Keratinocyte (primary cell): ENCODE measurements around the gene THBS2. TPM values are rescaled to one million over a fixed set of nuclear protein-coding genes. Genes with fewer than 3 reads are reported as not detected.
A peak's percentile ranks its signal among the peaks of the same experiment; 100 is the strongest.

ENCODE experiments used
- DNase-seq: peaks from one replicate; pipeline ENCODE4 v3.0.0-alpha.2; 2011; ENCODE audit warnings: low read depth, missing footprints, low spot score
- FAIRE-seq: peaks from 2 replicates; lab custom pipeline; 2011; peaks lifted over from hg19 to GRCh38; lab: Jason Lieb, UNC
- H2AFZ ChIP-seq: 2 replicates; pipeline ENCODE4 v1.6.0; 2012; ENCODE audit warnings: low read length, control low read depth, inconsistent platforms; ENCODE audit not compliant: control insufficient read depth
- H3K27ac ChIP-seq: 2 replicates; pipeline ENCODE4 v1.5.1; 2011; ENCODE audit warnings: low read length; ENCODE audit not compliant: control insufficient read depth, insufficient read depth
- H3K27me3 ChIP-seq: 3 replicates; pipeline ENCODE4 v1.6.0; 2011; ENCODE audit warnings: low read length; ENCODE audit not compliant: control insufficient read depth, insufficient read depth; ENCODE audit errors: extremely low read depth
- H3K36me3 ChIP-seq, 2 experiments: 2 replicates in 1 of 2; 3 replicates in 1 of 2; pipeline ENCODE4 v1.5.1; 2011; ENCODE audit warnings: low read length in 2 of 2, mild to moderate bottlenecking in 1 of 2; ENCODE audit not compliant: control insufficient read depth in 2 of 2, insufficient read depth in 2 of 2; ENCODE audit errors: extremely low read depth in 1 of 2
- H3K4me1 ChIP-seq: 3 replicates; pipeline ENCODE4 v1.5.1; 2011; ENCODE audit warnings: low read length; ENCODE audit not compliant: control insufficient read depth, insufficient read depth; ENCODE audit errors: extremely low read depth
- H3K4me2 ChIP-seq: 3 replicates; pipeline ENCODE4 v1.6.0; 2011; ENCODE audit warnings: low read depth, low read length; ENCODE audit not compliant: control insufficient read depth, insufficient read depth; ENCODE audit errors: extremely low read depth
- H3K4me3 ChIP-seq, 3 experiments: fragments of 200-600 bp in 1 of 3; sonication (generic) in 1 of 3; 2 replicates in 2 of 3; 3 replicates in 1 of 3; pipeline ENCODE4 v1.5.1; 2011 to 2016; ENCODE audit warnings: low read length in 3 of 3, mild to moderate bottlenecking in 3 of 3, control low read depth in 2 of 3, inconsistent platforms in 1 of 3, low read depth in 1 of 3, mixed read lengths in 1 of 3, mixed run types in 1 of 3, moderate library complexity in 1 of 3; ENCODE audit not compliant: control insufficient read depth in 2 of 3, insufficient read depth in 2 of 3; ENCODE audit errors: extremely low read depth in 1 of 3
- H3K79me2 ChIP-seq: 2 replicates; pipeline ENCODE4 v1.6.0; 2012; ENCODE audit warnings: low read length; ENCODE audit not compliant: control insufficient read depth, insufficient read depth
- H3K9ac ChIP-seq: 3 replicates; pipeline ENCODE4 v1.6.0; 2011; ENCODE audit warnings: low read length; ENCODE audit not compliant: control insufficient read depth, insufficient read depth; ENCODE audit errors: extremely low read depth
- H3K9me1 ChIP-seq: 3 replicates; pipeline ENCODE4 v1.6.0; 2011; ENCODE audit warnings: low read length; ENCODE audit not compliant: control insufficient read depth, insufficient read depth; ENCODE audit errors: extremely low read depth
- H3K9me3 ChIP-seq: 2 replicates; pipeline ENCODE4 v1.5.1; 2012; ENCODE audit warnings: low read depth, low read length; ENCODE audit not compliant: control insufficient read depth
- H4K20me1 ChIP-seq: 3 replicates; pipeline ENCODE4 v1.6.0; 2011; ENCODE audit warnings: low read length; ENCODE audit not compliant: control insufficient read depth, insufficient read depth; ENCODE audit errors: extremely low read depth
- CTCF ChIP-seq, 3 experiments: IDR thresholded peaks in 1 of 3; conservative IDR thresholded peaks in 1 of 3; optimal IDR thresholded peaks in 1 of 3; 2 replicates in 2 of 3; 3 replicates in 1 of 3; pipeline versions ENCODE3 to v1.5.1; 2011; ENCODE audit warnings: low read length in 3 of 3, mild to moderate bottlenecking in 3 of 3, moderate library complexity in 2 of 3, control low read depth in 1 of 3, inconsistent platforms in 1 of 3; ENCODE audit not compliant: insufficient read depth in 2 of 3; ENCODE audit errors: extremely low read depth in 1 of 3
- EZH2 ChIP-seq: IDR thresholded peaks from one replicate; pipeline ENCODE4 v1.6.1; 2012; ENCODE audit warnings: inconsistent platforms, mild to moderate bottlenecking, low read length, moderate library complexity
- dilution Hi-C: fragments of 300-500 bp; cut with MboI; formaldehyde crosslinking; loops from one replicate; pipeline ENCODE4 v1.7.0; 2020; ENCODE audit warnings: low sequenced_read_pairs; ENCODE audit not compliant: extremely low pct_ligation_motif_present
- polyA plus RNA-seq, 5 experiments: library from polyadenylated mRNA; depleted of rRNA in 3 of 5; stranded (reverse) in 3 of 5; stranded (forward) in 1 of 5; unstranded in 1 of 5; fragments of >200 nt; gene quantifications; 1 replicate in 1 of 5; 2 replicates in 3 of 5; 3 replicates in 1 of 5; pipeline versions ENCODE4 v1.2.1 to v1.2.3, GENCODE V29; 2011 to 2012; ENCODE audit warnings: missing spikeins in 2 of 5, low read depth in 1 of 5, low replicate concordance in 1 of 5

Gene THBS2
- polyA plus RNA-seq, 1 donor (not counting 4 experiments of a cell fraction or from before 2014, with no cell fraction given) = 533 TPM

DNA sequence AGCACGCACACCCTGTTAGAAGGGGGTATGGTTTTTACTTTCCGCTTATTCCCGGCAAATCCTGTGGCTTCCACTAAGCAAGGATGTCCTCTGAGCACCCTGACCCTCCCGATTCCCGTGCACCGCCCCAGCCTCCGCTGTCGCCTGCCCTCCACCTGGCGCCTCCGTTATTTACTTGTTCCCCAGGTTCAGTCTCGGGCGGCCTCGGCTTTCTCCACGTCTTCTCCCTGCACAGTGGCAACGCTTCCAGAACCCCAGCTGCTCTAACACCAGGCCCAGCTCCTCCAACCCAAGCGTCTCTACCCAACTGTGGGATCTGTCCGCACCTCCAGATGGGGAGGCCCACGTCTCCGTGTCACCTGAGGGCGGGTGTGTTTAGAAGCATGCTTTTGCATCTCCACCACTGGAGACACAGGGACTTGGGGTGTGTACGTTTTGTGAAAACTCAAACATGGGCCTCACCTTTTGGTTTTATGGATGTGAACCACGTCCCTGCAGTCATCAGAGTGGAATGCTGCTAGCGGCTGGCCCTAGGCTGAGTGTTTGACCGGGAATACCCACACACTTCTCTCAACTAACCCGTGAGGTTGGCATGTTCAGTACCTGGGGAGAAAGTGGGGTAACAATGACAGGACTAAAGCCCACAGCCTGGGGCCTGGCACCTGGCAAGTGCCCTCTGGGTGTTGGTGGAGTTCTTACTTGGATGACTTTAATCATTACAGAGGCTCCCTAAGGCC is 79.9 kb downstream of the THBS2 start:
- H3K9me1 ChIP-seq = no peaks in the 10 kb centered on the region
- no peaks in the 10 kb centered on the region for H3K79me2 ChIP-seq
- H3K4me2 ChIP-seq = peak overlapping the region; percentile 16
- H2AFZ ChIP-seq = peak overlapping the region; percentile 2
- no peaks in the 10 kb centered on the region for H3K9me3 ChIP-seq
- peak overlapping the region; percentile 22 for H3K27ac ChIP-seq
- FAIRE-seq (peak; percentile 92), DNase-seq (peak; percentile 50)
- TF ChIP-seq EZH2 = no peak
- no peaks in the 10 kb centered on the region for H3K36me3 ChIP-seq
- no peaks in the 10 kb centered on the region for H3K27me3 ChIP-seq
- dilution Hi-C loops = no loop called here
- H3K4me3 ChIP-seq = no peak overlapping the region
- peak overlapping the region; percentile 10 for H3K9ac ChIP-seq
- H4K20me1 ChIP-seq = no peaks in the 10 kb centered on the region
- peaks cover 33% of the 10 kb centered on the region for H3K4me1 ChIP-seq

DNA sequence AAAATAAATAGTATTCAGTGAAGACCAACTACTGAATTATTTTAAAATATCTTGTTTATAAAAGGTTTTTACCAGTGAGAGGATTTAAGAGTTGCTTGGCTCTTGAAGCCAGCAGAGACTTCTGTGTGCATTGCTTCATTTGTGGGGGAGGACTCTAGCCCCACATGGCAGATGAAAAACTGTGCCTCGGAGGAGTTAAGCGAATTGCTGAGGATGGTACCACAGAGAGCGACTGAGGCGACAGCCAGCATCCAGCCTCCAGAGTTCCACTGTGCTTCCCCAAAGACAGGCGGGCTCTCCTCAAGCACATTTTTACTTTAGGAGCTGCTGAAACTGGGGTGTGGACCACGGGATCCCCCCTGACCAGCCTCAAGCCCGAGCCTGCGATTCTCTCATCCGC is 80.7 kb downstream of the THBS2 start:
- no peak overlapping the region for H3K4me3 ChIP-seq
- H3K27me3 ChIP-seq = no peaks in the 10 kb centered on the region
- DNase-seq (no peak), FAIRE-seq (no peak)
- H3K4me1 ChIP-seq = peaks cover 33% of the 10 kb centered on the region
- H3K79me2 ChIP-seq = no peaks in the 10 kb centered on the region
- H2AFZ ChIP-seq = peak overlapping the region; percentile 18
- no peaks in the 10 kb centered on the region for H3K9me1 ChIP-seq
- dilution Hi-C loops = no loop called here
- H3K36me3 ChIP-seq = no peaks in the 10 kb centered on the region
- peak overlapping the region; percentile 27 for H3K27ac ChIP-seq
- TF ChIP-seq EZH2 (no peak), CTCF (optimal IDR thresholded peaks at IDR 0.05 in 1 of 3, IDR thresholded peaks at IDR 0.05 in 1 of 3, conservative IDR thresholded peaks at IDR 0.05 in 1 of 3; ENCODE audit: extremely low read depth in 1 of 3, insufficient read depth in 2 of 3, low read length in 3 of 3) (no peak)
- H3K9me3 ChIP-seq = no peaks in the 10 kb centered on the region
- H3K9ac ChIP-seq = no peak overlapping the region
- H4K20me1 ChIP-seq = no peaks in the 10 kb centered on the region
- H3K4me2 ChIP-seq = no peak overlapping the region
